Neural cell (in vitro differentiated cells): ENCODE results near the gene UBN1. TPM values are rescaled to one million over a fixed set of nuclear protein-coding genes. Genes with fewer than 3 reads are reported as not detected.

Experiments used
- H2AFZ ChIP-seq: fragments of 200-600, 300-800 bp; sonication (generic), shearing (Covaris generic); 2 replicates; pipeline ENCODE4 v1.6.0; 2014; ENCODE audit warnings: low read depth, mild to moderate bottlenecking, antibody characterized with exemption, low read length, moderate library complexity
- H3F3A ChIP-seq: fragments of 200-600 bp; shearing (Covaris generic); 2 replicates; pipeline ENCODE4 v1.6.1; 2016; ENCODE audit warnings: mild to moderate bottlenecking, moderate library complexity, mixed read lengths, antibody characterized with exemption, low read length; ENCODE audit not compliant: insufficient read depth, poor library complexity, severe bottlenecking
- H3K27ac ChIP-seq: fragments of 200-600, 300-800 bp; sonication (generic), shearing (Covaris generic); 2 replicates; pipeline ENCODE4 v1.5.1; 2014; ENCODE audit warnings: mild to moderate bottlenecking, low read length, moderate library complexity
- H3K27me3 ChIP-seq: fragments of 300-800, 200-600 bp; sonication (generic), shearing (Covaris generic); 2 replicates; pipeline ENCODE4 v1.6.0; 2014; ENCODE audit warnings: mild to moderate bottlenecking, low read depth, low read length, moderate library complexity; ENCODE audit not compliant: insufficient read depth
- H3K36me3 ChIP-seq: fragments of 300-800, 200-600 bp; sonication (generic), shearing (Covaris generic); 2 replicates; pipeline ENCODE4 v1.5.1; 2014; ENCODE audit warnings: mild to moderate bottlenecking, antibody characterized with exemption, low read length, moderate library complexity; ENCODE audit not compliant: insufficient read depth
- H3K4me2 ChIP-seq: fragments of 300-800, 200-600 bp; sonication (generic), shearing (Covaris generic); 2 replicates; pipeline ENCODE4 v1.6.0; 2014; ENCODE audit warnings: mild to moderate bottlenecking, low read length
- H3K4me3 ChIP-seq: fragments of 300-800, 200-600 bp; sonication (generic), shearing (Covaris generic); 2 replicates; pipeline ENCODE4 v1.5.1; 2014; ENCODE audit warnings: mild to moderate bottlenecking, low read length, moderate library complexity
- H3K79me2 ChIP-seq: fragments of 200-600 bp; shearing (Covaris generic); replicated peaks from 2 replicates; pipeline ENCODE4 v1.6.0; 2014; ENCODE audit warnings: mild to moderate bottlenecking, low read length, moderate library complexity; ENCODE audit not compliant: insufficient read depth
- H3K9ac ChIP-seq: fragments of 300-800, 200-600 bp; sonication (generic), shearing (Covaris generic); 2 replicates; pipeline ENCODE4 v1.6.1; 2016; ENCODE audit warnings: mild to moderate bottlenecking, low read length, mixed read lengths
- H3K9me2 ChIP-seq: fragments of 200-600 bp; shearing (Covaris generic); 2 replicates; pipeline ENCODE4 v1.6.1; 2016; ENCODE audit warnings: mild to moderate bottlenecking, low read length, mixed read lengths; ENCODE audit not compliant: insufficient read depth
- H3K9me3 ChIP-seq: fragments of 200-600, 300-800 bp; sonication (generic), shearing (Covaris generic); 2 replicates; pipeline ENCODE4 v1.6.1; 2016; ENCODE audit warnings: mild to moderate bottlenecking, mixed run types, low read length, moderate library complexity, mixed read lengths
- H4K20me1 ChIP-seq: fragments of 200-600 bp; shearing (Covaris generic); 2 replicates; pipeline ENCODE4 v1.6.1; 2016; ENCODE audit warnings: mild to moderate bottlenecking, mixed run types; ENCODE audit not compliant: insufficient read depth
- CTCF ChIP-seq: fragments of 450-650 bp; IDR thresholded peaks from 2 replicates; pipeline ENCODE4 v1.5.1; 2014; ENCODE audit warnings: antibody characterized with exemption, mild to moderate bottlenecking, moderate library complexity; ENCODE audit not compliant: poor library complexity, severe bottlenecking
- EP300 ChIP-seq: fragments of 450-650 bp; conservative IDR thresholded peaks from 2 replicates; pipeline ENCODE4 v1.6.1; 2014; ENCODE audit warnings: antibody characterized with exemption, mild to moderate bottlenecking, moderate library complexity; ENCODE audit not compliant: poor library complexity, severe bottlenecking
- EZH2 ChIP-seq: fragments of 200-600, 300-800 bp; shearing (Covaris generic), sonication (generic); IDR thresholded peaks from 2 replicates; pipeline ENCODE4 v1.6.1; 2014; ENCODE audit warnings: antibody characterized with exemption, low read length, borderline replicate concordance, mild to moderate bottlenecking; ENCODE audit not compliant: insufficient read depth, poor library complexity, severe bottlenecking
- MXI1 ChIP-seq: fragments of 450-650 bp; conservative IDR thresholded peaks from 2 replicates; pipeline ENCODE4 v1.6.1; 2014; ENCODE audit warnings: antibody characterized with exemption, mild to moderate bottlenecking; ENCODE audit not compliant: poor library complexity, severe bottlenecking
- POLR2AphosphoS5 ChIP-seq: IDR thresholded peaks from 2 replicates; pipeline ENCODE4 v1.6.1; 2012
- RAD21 ChIP-seq: fragments of 450-650 bp; conservative IDR thresholded peaks from 2 replicates; pipeline ENCODE4 v1.6.1; 2014; ENCODE audit warnings: antibody characterized with exemption, mild to moderate bottlenecking, moderate library complexity
- REST ChIP-seq: IDR thresholded peaks from 2 replicates; pipeline ENCODE4 v1.6.1; 2012; ENCODE audit warnings: borderline replicate concordance
- SMC3 ChIP-seq: fragments of 450-650 bp; conservative IDR thresholded peaks from 2 replicates; pipeline ENCODE4 v1.6.1; 2014; ENCODE audit warnings: antibody characterized with exemption, mild to moderate bottlenecking, moderate library complexity; ENCODE audit not compliant: poor library complexity
- TAF1 ChIP-seq: IDR thresholded peaks from 2 replicates; pipeline ENCODE4 v1.6.1; 2012; ENCODE audit warnings: low read depth
- polyA plus RNA-seq: library from polyadenylated mRNA; depleted of rRNA; stranded (reverse); fragments of >200 nt; gene quantifications from 2 replicates; pipeline ENCODE4 v1.2.3, GENCODE V29; 2014

UBN1 gene
- polyA plus RNA-seq, 1 donor from 2014 or later: 17.1 TPM

- Histone ChIP-seq H3K27ac (no peak overlapping the region), H3K79me2 (peaks cover 12% of the 10 kb centered on the region), H3K36me3 (no peaks in the 10 kb centered on the region), H4K20me1 (no peaks in the 10 kb centered on the region), H2AFZ (no peak overlapping the region), H3K4me3 (no peak overlapping the region), H3K9ac (no peak overlapping the region), H3F3A (no peaks in the 10 kb centered on the region), H3K9me3 (no peaks in the 10 kb centered on the region), H3K9me2 (no peaks in the 10 kb centered on the region), H3K27me3 (no peaks in the 10 kb centered on the region), H3K4me2 (no peak overlapping the region)
- TF ChIP-seq POLR2AphosphoS5 (no peak), MXI1 (no peak), REST (no peak), SMC3 (no peak), CTCF (no peak), EP300 (no peak), EZH2 (no peak), RAD21 (no peak), TAF1 (no peak)
Measured at GRCh38 chr16:4870138-4870671, 22.9 kb downstream of the UBN1 start.

GRCh38 chr16:4871071-4871470 lies 23.8 kb downstream of the UBN1 start:
- H2AFZ ChIP-seq: no peak overlapping the region
- no peak overlapping the region for H3K9ac ChIP-seq
- peaks cover 7% of the 10 kb centered on the region for H3K79me2 ChIP-seq
- H3K9me2 ChIP-seq: no peaks in the 10 kb centered on the region
- H3K4me2 ChIP-seq: no peak overlapping the region
- no peak overlapping the region for H3K4me3 ChIP-seq
- H3K27me3 ChIP-seq: no peaks in the 10 kb centered on the region
- no peaks in the 10 kb centered on the region for H3F3A ChIP-seq
- no peak overlapping the region for H3K27ac ChIP-seq
- no peaks in the 10 kb centered on the region for H4K20me1 ChIP-seq
- H3K9me3 ChIP-seq: no peaks in the 10 kb centered on the region
- no peak for TF ChIP-seq CTCF
- no peaks in the 10 kb centered on the region for H3K36me3 ChIP-seq
